Calu3 (cell line): ENCODE measurements around the gene BAMBI. TPM values are rescaled to one million over a fixed set of nuclear protein-coding genes. Genes with fewer than 3 reads are reported as not detected.

Experiments used
- BruUV-seq: library from RNA; stranded (reverse); fragments of 400-500 nt; replicated peaks from 2 replicates; lab custom pipeline; 2021; lab: Mats Ljungman, UMichigan
- CTCF ChIA-PET: fragments of 300-600 bp; sonication (Branson Sonifier 250); formaldehyde crosslinking; loops from one replicate; lab custom pipeline; 2022; ENCODE audit warnings: antibody characterized with exemption; lab: Charles Lee
- DNase-seq: peaks from one replicate; pipeline ENCODE4 v3.0.0; 2022
- H3K27ac Mint-ChIP-seq: one replicate; pipeline ENCODE4 v1.8.0; 2022; ENCODE audit warnings: mixed read lengths; ENCODE audit not compliant: unreplicated experiment
- H3K27me3 Mint-ChIP-seq: one replicate; pipeline ENCODE4 v1.8.0; 2022; ENCODE audit warnings: mixed read lengths; ENCODE audit not compliant: unreplicated experiment
- H3K36me3 Mint-ChIP-seq: one replicate; pipeline ENCODE4 v1.8.0; 2022; ENCODE audit warnings: mild to moderate bottlenecking, moderate library complexity, mixed read lengths; ENCODE audit not compliant: insufficient read depth, unreplicated experiment
- H3K4me1 Mint-ChIP-seq: one replicate; pipeline ENCODE4 v1.8.0; 2022; ENCODE audit warnings: mild to moderate bottlenecking, low read depth, mixed read lengths; ENCODE audit not compliant: unreplicated experiment
- H3K4me3 Mint-ChIP-seq: one replicate; pipeline ENCODE4 v1.8.0; 2022; ENCODE audit warnings: mild to moderate bottlenecking, low read depth, moderate library complexity, mixed read lengths; ENCODE audit not compliant: unreplicated experiment
- H3K9me3 Mint-ChIP-seq: one replicate; pipeline ENCODE4 v1.8.0; 2022; ENCODE audit warnings: low read depth, mixed read lengths; ENCODE audit not compliant: unreplicated experiment
- intact Hi-C: fragments of 100-400 bp; cut with micrococcal nuclease; formaldehyde crosslinking; loops from one replicate; pipeline ENCODE4 v1.10.0; 2022; ENCODE audit not compliant: unreplicated experiment
- total RNA-seq: library from RNA; stranded (reverse); gene quantifications from 2 replicates; pipeline ENCODE4 v1.2.3, GENCODE V29; 2022
- TF ChIP-seq, protein P1 (sequence below): fragments of 200-600 bp; IDR thresholded peaks from one replicate; pipeline ENCODE4 v1.8.0; 2022; ENCODE audit warnings: antibody characterized with exemption; ENCODE audit not compliant: unreplicated experiment

The BAMBI gene
- total RNA-seq, 1 experiment from 2014 or later, result 42.2 TPM

DNA sequence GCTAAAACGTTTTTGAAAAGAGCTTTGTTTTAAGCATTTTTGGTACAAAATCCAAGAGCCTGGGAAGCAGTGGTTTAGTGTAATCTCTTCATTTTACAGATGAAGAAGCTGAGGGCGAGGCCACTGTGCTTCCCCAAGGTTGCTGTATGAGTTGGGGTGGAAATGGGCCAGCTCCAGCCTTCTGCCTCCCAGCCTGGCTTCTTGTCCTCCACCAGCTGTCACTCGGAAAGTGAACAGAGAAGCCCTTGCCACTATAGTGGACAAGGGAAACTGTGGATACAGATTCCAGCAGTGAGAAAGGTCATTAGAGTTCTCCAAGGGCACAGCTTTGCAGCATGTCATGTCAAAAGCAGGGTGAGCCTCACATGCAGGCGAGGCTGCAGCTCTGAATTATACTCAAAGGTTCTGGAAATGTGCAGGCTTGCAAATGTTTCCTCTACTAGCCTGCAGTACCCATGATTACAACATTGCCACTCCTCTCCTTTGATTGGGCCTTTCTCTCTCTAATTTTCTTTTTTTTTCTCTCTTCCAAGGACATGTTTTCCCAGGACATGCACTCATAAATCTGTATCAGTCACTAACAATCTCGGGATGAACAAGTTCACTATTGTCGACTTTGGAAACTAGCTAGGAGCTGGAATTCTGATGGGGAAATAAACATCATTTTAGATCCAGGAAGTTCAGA, 33.0 kb downstream of the BAMBI start:
- CTCF ChIA-PET, result no interaction called here
- Mint-ChIP-seq H3K27me3 (no peaks in the 10 kb centered on the region), H3K27ac (no peak overlapping the region), H3K9me3 (no peaks in the 10 kb centered on the region), H3K4me1 (peaks cover 15% of the 10 kb centered on the region), H3K4me3 (no peak overlapping the region), H3K36me3 (no peaks in the 10 kb centered on the region)
- no peak for DNase-seq
- intact Hi-C loops, result no loop called here
- BruUV-seq, result no TSS peak
- TF ChIP-seq, protein P1, sequence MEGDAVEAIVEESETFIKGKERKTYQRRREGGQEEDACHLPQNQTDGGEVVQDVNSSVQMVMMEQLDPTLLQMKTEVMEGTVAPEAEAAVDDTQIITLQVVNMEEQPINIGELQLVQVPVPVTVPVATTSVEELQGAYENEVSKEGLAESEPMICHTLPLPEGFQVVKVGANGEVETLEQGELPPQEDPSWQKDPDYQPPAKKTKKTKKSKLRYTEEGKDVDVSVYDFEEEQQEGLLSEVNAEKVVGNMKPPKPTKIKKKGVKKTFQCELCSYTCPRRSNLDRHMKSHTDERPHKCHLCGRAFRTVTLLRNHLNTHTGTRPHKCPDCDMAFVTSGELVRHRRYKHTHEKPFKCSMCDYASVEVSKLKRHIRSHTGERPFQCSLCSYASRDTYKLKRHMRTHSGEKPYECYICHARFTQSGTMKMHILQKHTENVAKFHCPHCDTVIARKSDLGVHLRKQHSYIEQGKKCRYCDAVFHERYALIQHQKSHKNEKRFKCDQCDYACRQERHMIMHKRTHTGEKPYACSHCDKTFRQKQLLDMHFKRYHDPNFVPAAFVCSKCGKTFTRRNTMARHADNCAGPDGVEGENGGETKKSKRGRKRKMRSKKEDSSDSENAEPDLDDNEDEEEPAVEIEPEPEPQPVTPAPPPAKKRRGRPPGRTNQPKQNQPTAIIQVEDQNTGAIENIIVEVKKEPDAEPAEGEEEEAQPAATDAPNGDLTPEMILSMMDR, result no peak

DNA sequence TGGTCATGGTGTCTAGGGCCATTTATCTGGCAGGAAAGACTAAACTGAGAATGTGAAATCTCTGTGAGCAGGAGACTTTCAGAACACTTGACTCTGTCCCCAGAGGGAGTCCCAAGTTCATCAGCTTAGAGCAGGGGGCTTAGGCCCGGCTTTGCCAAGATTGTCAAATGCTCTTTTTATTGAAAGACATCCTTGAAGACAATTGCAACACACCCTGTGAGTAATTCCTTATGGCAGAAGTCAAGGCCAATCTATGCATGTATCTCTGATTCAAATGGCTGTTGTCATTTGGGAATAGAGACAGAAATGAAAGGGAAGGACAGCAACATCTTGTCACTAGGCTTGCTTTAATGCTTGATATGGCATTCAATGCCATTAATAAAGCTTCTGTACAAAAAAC, 33.7 kb downstream of the BAMBI start:
- BruUV-seq, result no TSS peak
- intact Hi-C loops, result no loop called here
- DNase-seq, result no peak
- CTCF ChIA-PET, result no interaction called here
- peaks cover 15% of the 10 kb centered on the region for H3K4me1 Mint-ChIP-seq
- H3K4me3 Mint-ChIP-seq, result no peak overlapping the region
- H3K36me3 Mint-ChIP-seq, result no peaks in the 10 kb centered on the region
- H3K27ac Mint-ChIP-seq, result no peak overlapping the region
- H3K27me3 Mint-ChIP-seq, result no peaks in the 10 kb centered on the region
- no peaks in the 10 kb centered on the region for H3K9me3 Mint-ChIP-seq
- TF ChIP-seq, protein P1, result no peak

DNA sequence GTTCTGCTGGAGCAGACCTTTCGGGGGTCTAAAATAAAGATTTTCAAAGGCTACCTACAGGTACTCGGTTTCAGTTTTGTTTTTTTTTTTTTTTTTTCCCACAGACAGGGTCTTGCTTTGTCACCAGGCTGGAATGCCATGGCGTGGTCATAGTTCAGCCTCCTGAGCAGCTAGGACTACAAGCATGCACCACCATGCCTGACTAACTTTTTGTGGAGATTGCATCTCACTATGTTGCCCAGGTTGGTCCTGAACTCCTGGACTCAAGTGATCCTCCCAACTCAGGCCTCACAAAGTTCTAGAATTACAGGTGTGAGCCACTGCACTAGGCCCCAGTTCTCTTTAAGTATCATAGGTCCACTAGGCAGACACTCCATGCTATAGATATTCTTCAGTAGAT, 34.5 kb downstream of the BAMBI start:
- TF ChIP-seq, protein P1, result no peak
- intact Hi-C loops, result no loop called here
- Mint-ChIP-seq H3K36me3 (no peaks in the 10 kb centered on the region), H3K4me3 (no peak overlapping the region), H3K9me3 (peaks cover 5% of the 10 kb centered on the region), H3K4me1 (peaks cover 15% of the 10 kb centered on the region), H3K27ac (no peak overlapping the region), H3K27me3 (no peaks in the 10 kb centered on the region)
- BruUV-seq, result no TSS peak
- CTCF ChIA-PET, result no interaction called here
- no peak for DNase-seq

DNA sequence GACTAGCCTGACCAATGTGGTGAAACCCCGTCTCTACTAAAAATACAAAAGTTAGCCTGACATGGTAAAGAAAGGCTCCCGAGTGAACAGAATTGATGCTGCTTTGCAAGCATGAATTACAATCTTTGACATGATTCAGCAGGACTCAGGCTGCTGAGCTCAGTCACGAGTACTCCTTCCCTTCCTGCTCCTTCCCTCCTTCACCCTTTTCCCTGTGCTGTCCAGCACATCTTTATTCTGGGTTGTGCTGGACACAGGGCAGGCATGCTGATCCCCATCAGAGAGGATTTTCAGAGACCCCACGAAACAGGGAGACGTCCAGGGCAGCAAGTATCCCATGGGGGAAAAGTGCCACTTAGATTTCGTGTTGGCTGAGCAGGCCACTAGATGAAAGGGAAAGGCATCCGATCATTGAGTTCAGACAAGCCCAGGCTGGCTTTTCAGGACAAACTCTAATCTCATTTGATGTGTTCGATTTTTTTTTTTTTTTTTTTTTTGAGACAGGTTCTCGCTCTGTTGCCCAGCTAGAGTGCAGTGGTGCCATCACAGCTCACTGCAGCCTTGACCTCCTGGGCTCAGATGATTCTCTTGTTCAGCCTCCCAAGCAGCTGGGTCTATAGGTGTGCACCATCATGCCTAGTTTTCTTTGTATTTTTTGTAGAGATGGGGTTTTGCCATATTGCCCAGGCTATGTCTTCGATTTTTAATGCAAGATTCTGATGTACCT, 36.5 kb downstream of the BAMBI start:
- Mint-ChIP-seq H3K4me1 (peaks cover 15% of the 10 kb centered on the region), H3K4me3 (no peak overlapping the region), H3K27me3 (no peaks in the 10 kb centered on the region), H3K9me3 (peaks cover 5% of the 10 kb centered on the region), H3K36me3 (no peaks in the 10 kb centered on the region), H3K27ac (no peak overlapping the region)
- no peak for DNase-seq
- BruUV-seq, result no TSS peak
- TF ChIP-seq, protein P1, result no peak
- CTCF ChIA-PET, result interaction anchor here (0.6 to 1.0 kb wide), 4 partner anchors 9 to 307 kb away, joined by 3 to 5 read pairs (median 3); no protein-coding TSS in a partner anchor
- intact Hi-C loops, result no loop called here
